H1 (cell line): ENCODE data around the gene HS3ST6. TPM values are rescaled to one million over a fixed set of nuclear protein-coding genes. Genes with fewer than 3 reads are reported as not detected.

ENCODE experiments used
- CTCF ChIA-PET: fragments of 300-600 bp; sonication (Branson Sonifier 250); formaldehyde crosslinking; loops from one replicate; lab custom pipeline; 2021; ENCODE audit not compliant: partially characterized antibody; lab: Charles Lee
- POLR2A ChIA-PET: fragments of 300-600 bp; sonication (Branson Sonifier 250); formaldehyde crosslinking; loops from one replicate; lab custom pipeline; 2021; ENCODE audit warnings: inconsistent platforms; ENCODE audit not compliant: partially characterized antibody; lab: Charles Lee
- DNase-seq, 2 experiments: peaks; one replicate each; pipeline versions ENCODE4 v3.0.0 to v3.0.0-alpha.2; 2010 to 2022; ENCODE audit warnings: low spot score in 2 of 2, low read depth in 1 of 2, mixed read lengths in 1 of 2
- FAIRE-seq: peaks from 2 replicates; lab custom pipeline; 2011; peaks lifted over from hg19 to GRCh38; lab: Jason Lieb, UNC
- H2AFZ ChIP-seq: 2 replicates; pipeline ENCODE4 v1.8.1; 2012; ENCODE audit warnings: low read length, inconsistent platforms
- H2AK5ac ChIP-seq: 2 replicates; pipeline ENCODE4 v1.6.1; 2013; ENCODE audit warnings: low read depth, low read length
- H2BK120ac ChIP-seq: replicated peaks from 2 replicates; pipeline ENCODE3; 2013; ENCODE audit warnings: low read depth, low read length, inconsistent platforms
- H2BK12ac ChIP-seq: 2 replicates; pipeline ENCODE4 v1.6.1; 2013; ENCODE audit warnings: low read depth, low read length
- H2BK15ac ChIP-seq: 2 replicates; pipeline ENCODE4 v1.6.1; 2013; ENCODE audit warnings: low read length
- H2BK20ac ChIP-seq: 2 replicates; pipeline ENCODE4 v1.6.1; 2013; ENCODE audit warnings: low read length
- H2BK5ac ChIP-seq: 2 replicates; pipeline ENCODE4 v1.6.1; 2013; ENCODE audit warnings: low read depth, low read length
- H3K14ac ChIP-seq: 2 replicates; pipeline ENCODE4 v1.6.1; 2013; ENCODE audit warnings: inconsistent platforms; ENCODE audit not compliant: insufficient read length
- H3K18ac ChIP-seq: 2 replicates; pipeline ENCODE4 v1.6.1; 2013; ENCODE audit warnings: low read length; ENCODE audit errors: extremely low read depth
- H3K23ac ChIP-seq: 2 replicates; pipeline ENCODE4 v1.6.1; 2013; ENCODE audit warnings: inconsistent platforms; ENCODE audit not compliant: insufficient read length
- H3K23me2 ChIP-seq: 2 replicates; pipeline ENCODE4 v1.6.1; 2013; ENCODE audit warnings: low read depth, low read length
- H3K27ac ChIP-seq: 2 replicates; pipeline ENCODE4 v1.6.1; 2011; ENCODE audit warnings: low read depth, low read length, inconsistent platforms
- H3K27me3 ChIP-seq, 4 experiments: replicated peaks in 1 of 4; 1 replicate in 1 of 4; 2 replicates in 3 of 4; pipeline versions ENCODE4 v1.6.1 to v1.8.1; 2011 to 2013; ENCODE audit warnings: low read length in 3 of 4, mild to moderate bottlenecking in 3 of 4, inconsistent platforms in 2 of 4, mixed read lengths in 2 of 4, moderate library complexity in 1 of 4; ENCODE audit not compliant: control insufficient read depth in 3 of 4, insufficient read depth in 3 of 4; ENCODE audit errors: extremely low read depth in 1 of 4
- H3K36me3 ChIP-seq, 4 experiments: 2 replicates each; pipeline versions ENCODE4 v1.6.1 to v1.8.1; 2011 to 2013; ENCODE audit warnings: mild to moderate bottlenecking in 4 of 4, low read length in 3 of 4, moderate library complexity in 2 of 4, control low read depth in 1 of 4, inconsistent platforms in 1 of 4; ENCODE audit not compliant: insufficient read depth in 4 of 4, control insufficient read depth in 2 of 4
- H3K4ac ChIP-seq: replicated peaks from 2 replicates; pipeline ENCODE3; 2013; ENCODE audit warnings: low read length, low read depth, mixed read lengths, inconsistent platforms; ENCODE audit not compliant: insufficient read length
- H3K4me1 ChIP-seq, 4 experiments: replicated peaks in 1 of 4; 1 replicate in 1 of 4; 2 replicates in 3 of 4; pipeline versions ENCODE4 v1.6.1 to v1.8.1; 2011 to 2013; ENCODE audit warnings: low read length in 3 of 4, inconsistent platforms in 2 of 4, mixed read lengths in 1 of 4; ENCODE audit not compliant: insufficient read depth in 4 of 4, control insufficient read depth in 3 of 4
- H3K4me2 ChIP-seq, 2 experiments: 2 replicates each; pipeline versions ENCODE4 v1.6.1 to v1.8.1; 2011 to 2013; ENCODE audit warnings: low read depth in 2 of 2, low read length in 2 of 2, control low read depth in 1 of 2, inconsistent platforms in 1 of 2, mild to moderate bottlenecking in 1 of 2; ENCODE audit not compliant: insufficient read depth in 1 of 2
- H3K4me3 ChIP-seq, 4 experiments: fragments of 200-600, 300-600 bp in 1 of 4; sonication (generic), shearing (Covaris generic), sonication (Bioruptor Twin) in 1 of 4; 2 replicates each; pipeline versions ENCODE4 v1.5.1 to v1.8.1; 2011 to 2016; ENCODE audit warnings: low read length in 4 of 4, low read depth in 3 of 4, control low read depth in 2 of 4, inconsistent platforms in 2 of 4, mild to moderate bottlenecking in 2 of 4, mixed read lengths in 1 of 4, moderate library complexity in 1 of 4; ENCODE audit not compliant: insufficient read depth in 2 of 4; ENCODE audit errors: extremely low read depth in 1 of 4
- H3K56ac ChIP-seq: replicated peaks from 2 replicates; pipeline ENCODE3; 2013; ENCODE audit warnings: low read depth, mild to moderate bottlenecking, mixed read lengths, low read length, inconsistent platforms; ENCODE audit not compliant: insufficient read length
- H3K79me1 ChIP-seq: 2 replicates; pipeline ENCODE4 v1.6.1; 2013; ENCODE audit warnings: low read depth, low read length, control low read depth
- H3K79me2 ChIP-seq, 2 experiments: 2 replicates each; pipeline versions ENCODE4 v1.6.1 to v1.8.1; 2012 to 2013; ENCODE audit warnings: low read length in 2 of 2, mild to moderate bottlenecking in 2 of 2, inconsistent platforms in 1 of 2; ENCODE audit not compliant: insufficient read depth in 2 of 2, control insufficient read depth in 1 of 2
- H3K9ac ChIP-seq, 4 experiments: replicated peaks in 1 of 4; 1 replicate in 1 of 4; 2 replicates in 3 of 4; pipeline versions ENCODE4 v1.6.1 to v1.8.1; 2011 to 2013; ENCODE audit warnings: low read depth in 3 of 4, low read length in 3 of 4, control low read depth in 2 of 4, mild to moderate bottlenecking in 2 of 4, moderate library complexity in 2 of 4, inconsistent platforms in 1 of 4; ENCODE audit errors: extremely low read depth in 1 of 4
- H3K9me3 ChIP-seq, 2 experiments: 2 replicates each; pipeline versions ENCODE4 v1.6.1 to v1.8.1; 2012 to 2013; ENCODE audit warnings: mild to moderate bottlenecking in 2 of 2, moderate library complexity in 2 of 2, control low read depth in 1 of 2, inconsistent platforms in 1 of 2, low read depth in 1 of 2, low read length in 1 of 2, mixed read lengths in 1 of 2; ENCODE audit not compliant: insufficient read depth in 2 of 2
- H4K20me1 ChIP-seq, 2 experiments: replicated peaks in 1 of 2; 2 replicates each; pipeline versions ENCODE3 to v1.8.1; 2011 to 2013; ENCODE audit warnings: inconsistent platforms in 2 of 2, low read length in 2 of 2, mild to moderate bottlenecking in 1 of 2; ENCODE audit not compliant: insufficient read depth in 2 of 2, control insufficient read depth in 1 of 2
- H4K5ac ChIP-seq: 2 replicates; pipeline ENCODE4 v1.6.1; 2013; ENCODE audit warnings: low read length, low read depth, mixed read lengths, inconsistent platforms; ENCODE audit not compliant: insufficient read length
- H4K8ac ChIP-seq: 2 replicates; pipeline ENCODE4 v1.8.0; 2013; ENCODE audit warnings: mild to moderate bottlenecking, moderate library complexity, low read length, inconsistent platforms; ENCODE audit not compliant: insufficient read depth; ENCODE audit errors: extremely low read depth
- H4K91ac ChIP-seq: replicated peaks from 2 replicates; pipeline ENCODE3; 2013; ENCODE audit warnings: low read length, mixed read lengths, inconsistent platforms; ENCODE audit not compliant: insufficient read length
- BACH1 ChIP-seq: IDR thresholded peaks from 2 replicates; pipeline ENCODE4 v1.6.1; 2012; ENCODE audit warnings: low read length, improper control_type of control experiment
- E2F6 ChIP-seq: IDR thresholded peaks from 2 replicates; pipeline ENCODE4 v1.6.1; 2012; ENCODE audit warnings: inconsistent platforms
- HDAC2 ChIP-seq, 2 experiments: fragments of 300-600 bp in 1 of 2; sonication (generic) in 1 of 2; IDR thresholded peaks; 2 replicates each; pipeline ENCODE4 v1.6.1; 2011 to 2012; ENCODE audit warnings: low read depth in 2 of 2, low read length in 2 of 2, mild to moderate bottlenecking in 2 of 2, moderate library complexity in 2 of 2, borderline replicate concordance in 1 of 2, inconsistent platforms in 1 of 2
- JUND ChIP-seq: IDR thresholded peaks from 2 replicates; pipeline ENCODE4 v1.6.1; 2011; ENCODE audit warnings: mild to moderate bottlenecking, improper control_type of control experiment, low read length
- KDM5A ChIP-seq: fragments of 200-600 bp; IDR thresholded peaks from 2 replicates; pipeline ENCODE4 v1.7.1; 2012; ENCODE audit warnings: mild to moderate bottlenecking, low read length, inconsistent platforms, mixed read lengths
- RAD21 ChIP-seq, 2 experiments: IDR thresholded peaks in 1 of 2; conservative IDR thresholded peaks in 1 of 2; 2 replicates each; pipeline ENCODE4 v1.6.1; 2011; ENCODE audit warnings: low read depth in 2 of 2, low read length in 2 of 2, improper control_type of control experiment in 1 of 2, inconsistent platforms in 1 of 2, mild to moderate bottlenecking in 1 of 2, moderate library complexity in 1 of 2
- RBBP5 ChIP-seq: IDR thresholded peaks from 2 replicates; pipeline ENCODE4 v1.7.1; 2012; ENCODE audit warnings: low read depth, mild to moderate bottlenecking, inconsistent platforms, low read length, moderate library complexity, borderline replicate concordance
- RFX5 ChIP-seq: IDR thresholded peaks from 2 replicates; pipeline ENCODE4 v1.6.1; 2011; ENCODE audit warnings: low read depth, low read length, improper control_type of control experiment, borderline replicate concordance
- SP4 ChIP-seq: IDR thresholded peaks from 2 replicates; pipeline ENCODE4 v1.6.1; 2012; ENCODE audit warnings: low read length, inconsistent platforms
- SUZ12 ChIP-seq: fragments of 200-600 bp; sonication (generic); IDR thresholded peaks from 2 replicates; pipeline ENCODE4 v1.6.1; 2012; ENCODE audit warnings: mild to moderate bottlenecking, inconsistent platforms, low read length, moderate library complexity, mixed read lengths
- TAF7 ChIP-seq: optimal IDR thresholded peaks from 2 replicates; pipeline ENCODE3; 2011; ENCODE audit warnings: low read depth, mild to moderate bottlenecking, inconsistent platforms, low read length, moderate library complexity, borderline replicate concordance
- YY1 ChIP-seq: IDR thresholded peaks from 2 replicates; pipeline ENCODE4 v1.6.1; 2011; ENCODE audit warnings: low read depth, mild to moderate bottlenecking, low read length
- WGBS, 2 experiments: shearing (Covaris generic) in 1 of 2; methylation state at CpG; one replicate each; pipeline versions ENCODE4 v1.1.6 to v1.1.7; 2013 to 2015; ENCODE audit warnings: low lambda C conversion rate in 2 of 2, mixed read lengths in 2 of 2, inconsistent platforms in 1 of 2, low coverage in 1 of 2, missing lambda C conversion rate in 1 of 2; ENCODE audit not compliant: insufficient replicate concordance in 2 of 2, insufficient coverage in 1 of 2, insufficient read length in 1 of 2; ENCODE audit errors: extremely low coverage in 1 of 2, missing lambda C conversion rate in 1 of 2; 5-methylcytosine and 5-hydroxymethylcytosine counted together
- polyA plus RNA-seq, 7 experiments: library from polyadenylated mRNA; depleted of rRNA in 3 of 7; stranded (reverse) in 5 of 7; unstranded in 2 of 7; fragments of >200 nt in 5 of 7; fragments of 200-250 nt in 2 of 7; gene quantifications; 1 replicate in 5 of 7; 2 replicates in 1 of 7; 4 replicates in 1 of 7; pipeline versions ENCODE4 v1.2.1 to v1.2.3, GENCODE V29; 2011 to 2013; ENCODE audit warnings: missing spikeins in 2 of 7, mixed read lengths in 2 of 7
- total RNA-seq: library from RNA; stranded (reverse); fragmentation: NEBNext Ultra II Directional; extraction: Animal tissue kit (Norgen Biotek cat#: 25700); gene quantifications from 2 replicates; pipeline ENCODE4 v1.2.1, GENCODE V29; 2021

The HS3ST6 gene
- total and polyA plus RNA-seq, 2 of the 8 experiments (the other 6 are each of a cell fraction or from before 2014, with no cell fraction given) = 0.36 to 0.39 TPM

- POLR2A ChIA-PET = interaction anchor here (0.8 to 11.7 kb wide), 3 partner anchors 13 to 34 kb away, joined by 3 to 336 read pairs (median 4); partner anchors contain the start of genes NDUFB10, NOXO1, RNF151 and RPL3L
- TF ChIP-seq YY1 (no peak), SP4 (no peak), E2F6 (no peak), BACH1 (no peak), TAF7 (no peak), RBBP5 (no peak), HDAC2 (IDR thresholded peaks at IDR 0.05; ENCODE audit: borderline replicate concordance in 1 of 2, low read depth in 2 of 2, low read length in 2 of 2) (no peak), JUND (no peak), SUZ12 (no peak), RFX5 (no peak), RAD21 (IDR thresholded peaks at IDR 0.05 in 1 of 2, conservative IDR thresholded peaks at IDR 0.05 in 1 of 2; ENCODE audit: low read depth in 2 of 2, low read length in 2 of 2) (no peak), KDM5A (no peak)
These were observed 29.1 kb upstream of the HS3ST6 start for GRCh38 chr16:1947369-1947670.

More at GRCh38 chr16:1947369-1947670, 29.1 kb upstream of the HS3ST6 start:
- H3K14ac ChIP-seq = no peak overlapping the region
- no peak overlapping the region for H4K5ac ChIP-seq
- no peak overlapping the region for H2BK20ac ChIP-seq
- peaks cover 4% of the 10 kb centered on the region; the same call in 1 of the 2 replicates for H3K23me2 ChIP-seq
- H2BK5ac ChIP-seq = no peak overlapping the region
- CTCF ChIA-PET = interaction anchor here (0.6 to 2.9 kb wide), 6 partner anchors 15 to 615 kb away, joined by 3 to 14 read pairs (median 4); no protein-coding TSS in a partner anchor
- H2BK120ac ChIP-seq = no peak overlapping the region
- H3K4ac ChIP-seq = no peak overlapping the region
- DNase-seq = no peak
- no peak overlapping the region for H3K27ac ChIP-seq
- H3K56ac ChIP-seq = no peak overlapping the region
- H4K91ac ChIP-seq = peak overlapping the region; percentile 42
- no peak overlapping the region for H3K4me2 ChIP-seq
- no peaks in the 10 kb centered on the region for H3K36me3 ChIP-seq
- no peaks in the 10 kb centered on the region for H3K9me3 ChIP-seq
- 93% methylated on average over 9 of the region's 9 CpGs; no CpG with 5 or more reads in 1 of the 2 experiments for WGBS, 2 experiments
- H2AK5ac ChIP-seq = no peak overlapping the region
- no peak overlapping the region for H2BK15ac ChIP-seq
- H2BK12ac ChIP-seq = no peak overlapping the region
- H3K79me1 ChIP-seq = no peaks in the 10 kb centered on the region
- H4K20me1 ChIP-seq = peaks cover 0 to 4% of the 10 kb centered on the region in 2 experiments
- H3K4me1 ChIP-seq = peaks cover 0 to 4% (median 1%) of the 10 kb centered on the region in 4 experiments; a peak in 5 of 7 replicates
- no peak overlapping the region for H3K4me3 ChIP-seq
- no peak overlapping the region for H3K23ac ChIP-seq
- no peak overlapping the region for H2AFZ ChIP-seq
- no peaks in the 10 kb centered on the region for H3K79me2 ChIP-seq
- H4K8ac ChIP-seq = peak overlapping the region; percentile 62; the same call in 1 of the 2 replicates
- H3K27me3 ChIP-seq = no peaks in the 10 kb centered on the region; a peak in 1 of 7 replicates
- no peak overlapping the region for H3K18ac ChIP-seq
- no peak for FAIRE-seq
- H3K9ac ChIP-seq = no peak overlapping the region
